Gastroesophageal sphincter (tissue), 4 donors: Measurements from ENCODE around the gene SLC25A1. TPM values are rescaled to one million over a fixed set of nuclear protein-coding genes. Genes with fewer than 3 reads are reported as not detected.

Experiments used
- ATAC-seq: fragments of 150-250 bp; one replicate; pipeline ENCODE4 v1.9.1; 2016; ENCODE audit warnings: mild to moderate bottlenecking, moderate library complexity
- H3K27ac ChIP-seq, 4 donors: fragments of 200-600 bp; sonication (generic) in 3 of 4; 1 replicate in 3 of 4; 2 replicates in 1 of 4; pipeline ENCODE4 v1.5.1; 2016 to 2019
- H3K27me3 ChIP-seq: fragments of 200-600 bp; sonication (generic); one replicate; pipeline ENCODE4 v1.5.1; 2019
- H3K36me3 ChIP-seq, 2 donors: fragments of 200-600 bp; sonication (generic); one replicate each; pipeline ENCODE4 v1.5.1; 2019; ENCODE audit warnings: control low read depth in 1 of 2
- H3K4me1 ChIP-seq, 3 donors: fragments of 200-600 bp; sonication (generic); 1 replicate in 2 of 3; 2 replicates in 1 of 3; pipeline ENCODE4 v1.5.1; 2016 to 2019; ENCODE audit warnings: control low read depth in 2 of 3
- H3K4me3 ChIP-seq, 2 donors: fragments of 200-600 bp; sonication (generic); one replicate each; pipeline ENCODE4 v1.5.1; 2019; ENCODE audit warnings: mild to moderate bottlenecking in 1 of 2, moderate library complexity in 1 of 2
- H3K9me3 ChIP-seq, 3 donors: fragments of 200-600 bp; sonication (generic); one replicate each; pipeline ENCODE4 v1.5.1; 2017 to 2019; ENCODE audit warnings: control low read depth in 2 of 3
- EP300 ChIP-seq: sonication (generic); formaldehyde crosslinking; IDR thresholded peaks from one replicate; pipeline ENCODE4 v1.6.1; 2017; ENCODE audit warnings: antibody characterized with exemption, mild to moderate bottlenecking
- POLR2A ChIP-seq, 2 donors: fragments of 450-650 bp; IDR thresholded peaks; one replicate each; pipeline ENCODE4 v1.6.1; 2017; ENCODE audit warnings: antibody characterized with exemption in 2 of 2, mild to moderate bottlenecking in 2 of 2, moderate library complexity in 1 of 2
- POLR2AphosphoS5 ChIP-seq: sonication (generic); formaldehyde crosslinking; IDR thresholded peaks from one replicate; pipeline ENCODE4 v1.6.1; 2017; ENCODE audit warnings: antibody characterized with exemption
- WGBS, 2 donors: methylation state at CpG; one replicate each; pipeline ENCODE4 v1.1.5; 2018; ENCODE audit warnings: low coverage in 1 of 2; 5-methylcytosine and 5-hydroxymethylcytosine counted together
- total RNA-seq, 4 donors: library from RNA; depleted of rRNA; stranded (reverse); fragments of >200 nt; gene quantifications; one replicate each; pipeline ENCODE4 v1.1.0, GENCODE V29; 2016
- TF ChIP-seq, protein P1 (sequence below), 4 experiments: fragments of 200-600 bp in 2 of 4; fragments of 450-650 bp in 2 of 4; sonication (generic) in 1 of 4; IDR thresholded peaks; one replicate each; pipeline ENCODE4 v1.5.1; 2017 to 2019; ENCODE audit warnings: antibody characterized with exemption in 4 of 4, mild to moderate bottlenecking in 2 of 4, moderate library complexity in 2 of 4

SLC25A1 gene
- total RNA-seq, 4 donors from 2014 or later = 42.1 to 69.9 (median 51.1) TPM

DNA sequence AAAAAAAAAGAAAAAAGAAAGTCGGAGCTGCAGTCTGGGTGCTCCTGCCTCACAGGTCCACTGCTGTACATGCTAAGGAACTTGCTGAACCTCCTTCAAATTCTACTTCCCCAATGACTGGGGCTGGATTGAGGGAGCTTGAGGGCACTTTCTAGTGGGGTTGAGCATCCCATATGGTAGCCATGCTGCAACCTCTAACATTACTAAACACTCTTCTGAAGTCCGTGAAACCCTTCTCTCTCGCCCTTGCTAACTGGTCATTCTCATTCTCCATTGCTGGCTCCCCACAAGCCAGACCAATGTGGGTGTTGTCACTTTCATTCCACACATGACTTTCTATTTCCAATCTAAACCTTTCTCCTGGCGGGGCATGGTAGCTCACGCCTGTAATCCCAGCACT, 35.3 kb downstream of the SLC25A1 start:
- Histone ChIP-seq H3K4me1 (peaks cover 0 to 22% (median 8%) of the 10 kb centered on the region in 3 donors), H3K27ac (no peak overlapping the region), H3K4me3 (no peak overlapping the region), H3K27me3 (peaks cover 9% of the 10 kb centered on the region), H3K9me3 (no peaks in the 10 kb centered on the region), H3K36me3 (peaks cover 0 to 47% of the 10 kb centered on the region in 2 donors)
- ATAC-seq = no peak
- WGBS, 2 donors = 87% methylated on average over 3 of the region's 5 CpGs; no CpG with 5 or more reads in 1 of the 2 donors
- TF ChIP-seq EP300 = no peak
- no peak for TF ChIP-seq POLR2A (IDR thresholded peaks at IDR 0.05)
- no peak for TF ChIP-seq POLR2AphosphoS5
- TF ChIP-seq, protein P1, sequence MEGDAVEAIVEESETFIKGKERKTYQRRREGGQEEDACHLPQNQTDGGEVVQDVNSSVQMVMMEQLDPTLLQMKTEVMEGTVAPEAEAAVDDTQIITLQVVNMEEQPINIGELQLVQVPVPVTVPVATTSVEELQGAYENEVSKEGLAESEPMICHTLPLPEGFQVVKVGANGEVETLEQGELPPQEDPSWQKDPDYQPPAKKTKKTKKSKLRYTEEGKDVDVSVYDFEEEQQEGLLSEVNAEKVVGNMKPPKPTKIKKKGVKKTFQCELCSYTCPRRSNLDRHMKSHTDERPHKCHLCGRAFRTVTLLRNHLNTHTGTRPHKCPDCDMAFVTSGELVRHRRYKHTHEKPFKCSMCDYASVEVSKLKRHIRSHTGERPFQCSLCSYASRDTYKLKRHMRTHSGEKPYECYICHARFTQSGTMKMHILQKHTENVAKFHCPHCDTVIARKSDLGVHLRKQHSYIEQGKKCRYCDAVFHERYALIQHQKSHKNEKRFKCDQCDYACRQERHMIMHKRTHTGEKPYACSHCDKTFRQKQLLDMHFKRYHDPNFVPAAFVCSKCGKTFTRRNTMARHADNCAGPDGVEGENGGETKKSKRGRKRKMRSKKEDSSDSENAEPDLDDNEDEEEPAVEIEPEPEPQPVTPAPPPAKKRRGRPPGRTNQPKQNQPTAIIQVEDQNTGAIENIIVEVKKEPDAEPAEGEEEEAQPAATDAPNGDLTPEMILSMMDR (IDR thresholded peaks at IDR 0.05) = no peak

DNA sequence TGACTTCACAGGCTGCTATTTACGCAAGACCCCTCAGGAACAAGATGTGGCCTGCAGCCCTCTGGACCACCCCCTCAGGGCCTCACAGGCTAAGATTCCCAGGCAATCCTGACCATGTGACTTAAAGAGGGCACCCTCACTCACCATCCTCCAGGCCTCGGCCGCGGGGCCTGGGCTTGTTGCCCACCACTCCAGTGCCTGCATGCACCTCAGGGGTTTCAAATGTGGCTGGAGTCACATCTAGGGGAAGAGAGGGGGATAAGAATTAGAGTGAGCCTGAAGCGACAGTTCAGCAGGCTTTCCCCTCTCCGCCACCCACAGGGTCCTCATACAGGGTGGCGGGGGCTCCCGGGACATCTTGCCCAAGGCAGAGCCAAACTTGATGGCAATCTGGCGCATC, 36.1 kb downstream of the SLC25A1 start:
- ATAC-seq = no peak

DNA sequence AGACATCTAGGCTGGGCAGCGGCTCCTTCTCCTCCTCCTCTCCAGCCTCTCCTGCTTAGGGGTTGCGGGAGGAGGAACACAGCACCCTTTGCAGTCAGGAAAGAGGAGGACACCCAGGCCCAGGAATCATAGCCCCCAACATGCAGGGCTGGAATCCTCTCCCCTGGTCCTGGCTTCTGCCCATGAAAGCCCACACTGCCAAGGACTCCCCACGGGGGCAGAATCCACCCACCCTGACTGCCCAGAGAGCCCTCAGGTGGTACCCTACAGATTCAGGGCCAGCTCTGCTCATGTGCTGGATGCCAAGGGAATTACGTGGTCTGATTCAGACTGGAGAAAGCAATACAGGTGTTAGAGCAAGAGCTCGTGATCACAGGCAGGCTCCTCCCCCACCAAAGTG, 38.6 kb downstream of the SLC25A1 start:
- WGBS, 2 donors = 88% methylated on average over 3 of the region's 5 CpGs; no CpG with 5 or more reads in 1 of the 2 donors
- peaks cover 0 to 79% of the 10 kb centered on the region in 2 donors for H3K36me3 ChIP-seq
- H3K4me3 ChIP-seq = no peak overlapping the region

More for the DNA sequence above, 36.1 kb downstream of the SLC25A1 start:
- H3K4me3 ChIP-seq = no peak overlapping the region
- WGBS, 2 donors = 88% methylated on average over 4 of the region's 9 CpGs; no CpG with 5 or more reads in 1 of the 2 donors
- no peaks in the 10 kb centered on the region for H3K9me3 ChIP-seq
- no peak overlapping the region for H3K27ac ChIP-seq
- no peak for TF ChIP-seq POLR2AphosphoS5
- no peak for TF ChIP-seq EP300
- TF ChIP-seq, protein P1 (IDR thresholded peaks at IDR 0.05) = no peak
- TF ChIP-seq POLR2A (IDR thresholded peaks at IDR 0.05) = no peak
- peaks cover 0 to 55% of the 10 kb centered on the region in 2 donors for H3K36me3 ChIP-seq
- H3K4me1 ChIP-seq = peaks cover 0 to 22% (median 8%) of the 10 kb centered on the region in 3 donors
- peaks cover under 1% of the 10 kb centered on the region for H3K27me3 ChIP-seq

DNA sequence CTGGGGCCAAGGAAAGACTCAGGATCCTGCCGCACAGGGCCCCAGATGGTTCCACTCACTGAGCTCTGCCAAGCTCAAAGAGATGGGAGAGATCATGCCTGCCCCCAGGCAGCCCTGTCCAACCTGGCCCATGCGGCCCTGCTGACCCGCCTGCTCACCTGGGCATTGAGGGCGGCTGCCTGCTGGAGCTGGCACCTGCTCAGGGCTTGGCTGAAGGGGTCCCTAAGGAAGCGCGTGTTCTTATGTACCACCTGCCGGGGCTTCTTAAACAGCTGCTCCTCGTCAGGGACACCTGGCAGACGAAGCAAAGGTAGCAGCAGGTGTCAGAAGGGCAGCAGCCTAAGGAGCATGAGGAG, 39.6 kb downstream of the SLC25A1 start:
- TF ChIP-seq EP300 (no peak), POLR2AphosphoS5 (no peak), POLR2A (IDR thresholded peaks at IDR 0.05) (no peak)
- TF ChIP-seq, protein P1 (IDR thresholded peaks at IDR 0.05) = no peak
- H3K36me3 ChIP-seq = peaks cover 0 to 89% of the 10 kb centered on the region in 2 donors
- no peaks in the 10 kb centered on the region for H3K27me3 ChIP-seq
- peaks cover 0 to 16% (median 8%) of the 10 kb centered on the region in 3 donors for H3K4me1 ChIP-seq
- no peaks in the 10 kb centered on the region for H3K9me3 ChIP-seq
- no peak for ATAC-seq
- no CpG with 5 or more reads among the region's 9 CpGs for WGBS, 2 donors
- H3K27ac ChIP-seq = no peak overlapping the region
- H3K4me3 ChIP-seq = no peak overlapping the region

More for the DNA sequence above, 38.6 kb downstream of the SLC25A1 start:
- TF ChIP-seq POLR2AphosphoS5 (no peak), POLR2A (IDR thresholded peaks at IDR 0.05) (no peak), EP300 (no peak)
- TF ChIP-seq, protein P1 (IDR thresholded peaks at IDR 0.05) = no peak
- Histone ChIP-seq H3K27ac (no peak overlapping the region), H3K9me3 (no peaks in the 10 kb centered on the region), H3K27me3 (no peaks in the 10 kb centered on the region), H3K4me1 (peaks cover 0 to 21% (median 8%) of the 10 kb centered on the region in 3 donors)
- no peak for ATAC-seq

DNA sequence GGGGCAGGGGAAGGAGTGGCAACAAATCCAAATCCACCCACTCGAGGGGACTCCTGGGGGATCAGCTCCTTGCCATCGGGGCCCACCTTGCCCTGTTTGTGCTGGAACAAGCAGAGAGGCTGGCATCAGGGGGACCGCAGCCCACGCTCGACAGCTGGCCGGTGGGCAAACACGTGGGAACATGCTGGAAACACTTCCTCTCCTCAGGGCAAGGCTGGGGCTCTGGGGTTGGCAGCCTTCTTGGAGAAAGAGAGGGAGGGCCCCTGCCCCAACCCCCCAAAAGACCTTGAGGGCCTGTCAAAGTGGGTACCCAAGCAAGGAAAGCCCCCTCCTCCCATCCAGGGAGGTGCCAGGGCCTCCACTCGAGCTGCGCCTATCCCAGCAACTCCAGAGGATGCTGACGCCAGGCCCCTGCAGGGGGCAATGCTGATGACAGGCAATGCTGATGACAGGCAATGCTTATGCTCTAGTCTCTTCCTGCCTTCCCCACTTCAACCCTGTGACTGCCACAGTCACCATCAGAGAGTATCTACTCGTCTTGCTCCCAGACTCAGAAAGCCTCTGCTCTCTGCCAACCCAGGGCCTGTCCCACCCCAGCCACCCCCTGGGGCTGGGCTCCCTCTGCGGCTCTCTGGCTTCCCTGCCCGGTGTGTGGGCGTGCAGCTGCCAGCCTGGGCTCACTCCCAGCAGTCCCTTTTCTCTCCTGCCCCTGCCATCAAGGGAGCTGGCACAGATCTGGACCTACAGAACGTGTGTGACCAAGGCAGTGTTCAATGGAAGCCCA, 40.1 kb downstream of the SLC25A1 start:
- Histone ChIP-seq H3K4me3 (no peak overlapping the region), H3K9me3 (no peaks in the 10 kb centered on the region), H3K27ac (no peak overlapping the region), H3K4me1 (peaks cover 0 to 11% (median 3%) of the 10 kb centered on the region in 3 donors), H3K36me3 (peaks cover 0 to 95% of the 10 kb centered on the region in 2 donors), H3K27me3 (no peaks in the 10 kb centered on the region)
- no peak for TF ChIP-seq POLR2A (IDR thresholded peaks at IDR 0.05)
- TF ChIP-seq POLR2AphosphoS5 = no peak
- no peak for TF ChIP-seq EP300
- TF ChIP-seq, protein P1 (IDR thresholded peaks at IDR 0.05) = no peak
- ATAC-seq = no peak
- 80 to 83% methylated on average over 1 of the region's 15 CpGs for WGBS, 2 donors
